SK-N-SH (cell line): ENCODE results near the gene ANKRD44. TPM values are rescaled to one million over a fixed set of nuclear protein-coding genes. Genes with fewer than 3 reads are reported as not detected.

Experiments used
- CTCF ChIA-PET: fragments of 300-600, 350-600 bp; formaldehyde crosslinking; extraction: SDS; loops from one replicate; lab custom pipeline; 2021; lab: Yijun Ruan, JAX
- POLR2A ChIA-PET: fragments of 350-600 bp; sonication (Branson Sonifier 250); formaldehyde crosslinking; extraction: SDS; loops from one replicate; lab custom pipeline; 2020; ENCODE audit warnings: antibody characterized with exemption, inconsistent platforms; lab: Yijun Ruan, JAX
- DNase-seq: peaks from one replicate; pipeline ENCODE4 v3.0.0; 2012
- H2AFZ ChIP-seq: fragments of 200-600 bp; sonication (generic); 2 replicates; pipeline ENCODE4 v1.8.1; 2016; ENCODE audit warnings: antibody characterized with exemption, mild to moderate bottlenecking, low read depth
- H3F3A ChIP-seq: fragments of 200-600 bp; sonication (generic); replicated peaks from 2 replicates; pipeline ENCODE3; 2016; ENCODE audit warnings: antibody characterized with exemption, mild to moderate bottlenecking; ENCODE audit not compliant: insufficient read depth
- H3K27ac ChIP-seq, 2 experiments: fragments of 200-500 bp in 1 of 2; fragments of 200-600 bp in 1 of 2; sonication (Bioruptor generic) in 1 of 2; sonication (generic), shearing (Covaris generic) in 1 of 2; 2 replicates each; pipeline versions ENCODE4 v1.5.1 to v1.6.1; 2014 to 2016; ENCODE audit warnings: low read depth in 2 of 2, inconsistent platforms in 1 of 2, low read length in 1 of 2, mild to moderate bottlenecking in 1 of 2, mixed read lengths in 1 of 2
- H3K27me3 ChIP-seq: fragments of 200-600 bp; sonication (generic), shearing (Covaris generic); 2 replicates; pipeline ENCODE4 v1.6.1; 2016; ENCODE audit warnings: mixed run types; ENCODE audit not compliant: insufficient read depth
- H3K36me3 ChIP-seq, 2 experiments: fragments of 200-500 bp in 1 of 2; fragments of 200-600 bp in 1 of 2; sonication (Bioruptor generic) in 1 of 2; sonication (generic) in 1 of 2; replicated peaks in 1 of 2; 2 replicates each; pipeline versions ENCODE3 to v1.5.1; 2014 to 2016; ENCODE audit warnings: low read length in 1 of 2, mild to moderate bottlenecking in 1 of 2; ENCODE audit not compliant: insufficient read depth in 2 of 2, control insufficient read depth in 1 of 2
- H3K4me1 ChIP-seq, 2 experiments: fragments of 200-500 bp in 1 of 2; fragments of 200-600 bp in 1 of 2; sonication (Bioruptor generic) in 1 of 2; sonication (generic), shearing (Covaris generic) in 1 of 2; 2 replicates each; pipeline versions ENCODE4 v1.5.1 to v1.6.1; 2014 to 2016; ENCODE audit warnings: low read depth in 1 of 2, low read length in 1 of 2, mixed run types in 1 of 2; ENCODE audit not compliant: insufficient read depth in 2 of 2, control insufficient read depth in 1 of 2
- H3K4me2 ChIP-seq: fragments of 200-600 bp; sonication (generic), shearing (Covaris generic); 2 replicates; pipeline ENCODE4 v1.6.1; 2017; ENCODE audit warnings: mixed run types
- H3K4me3 ChIP-seq, 2 experiments: fragments of 200-500 bp in 1 of 2; fragments of 200-600 bp in 1 of 2; sonication (Bioruptor generic) in 1 of 2; sonication (generic), shearing (Covaris generic) in 1 of 2; 2 replicates each; pipeline versions ENCODE4 v1.5.1 to v1.8.1; 2014 to 2016; ENCODE audit warnings: low read depth in 2 of 2, inconsistent platforms in 1 of 2, low read length in 1 of 2, mild to moderate bottlenecking in 1 of 2, mixed read lengths in 1 of 2, moderate library complexity in 1 of 2
- H3K79me2 ChIP-seq: fragments of 200-600 bp; sonication (generic); 2 replicates; pipeline ENCODE4 v1.8.1; 2017; ENCODE audit warnings: mild to moderate bottlenecking; ENCODE audit not compliant: insufficient read depth
- H3K9ac ChIP-seq: fragments of 200-600 bp; sonication (generic); 2 replicates; pipeline ENCODE4 v1.6.1; 2017; ENCODE audit warnings: mixed run types
- H3K9me2 ChIP-seq: fragments of 200-600 bp; sonication (generic); 2 replicates; pipeline ENCODE4 v1.6.1; 2017; ENCODE audit warnings: mixed run types
- H3K9me3 ChIP-seq: fragments of 200-600 bp; sonication (generic); 2 replicates; pipeline ENCODE4 v1.6.1; 2017; ENCODE audit warnings: mixed run types, mild to moderate bottlenecking, moderate library complexity
- H4K20me1 ChIP-seq: fragments of 200-600 bp; sonication (generic); 2 replicates; pipeline ENCODE4 v1.6.1; 2017; ENCODE audit warnings: mild to moderate bottlenecking, mixed run types; ENCODE audit not compliant: insufficient read depth
- CHD2 ChIP-seq: fragments of 150-350 bp; IDR thresholded peaks from 2 replicates; pipeline ENCODE4 v1.6.1; 2018; ENCODE audit warnings: low read length; ENCODE audit not compliant: partially characterized antibody
- EZH2phosphoT487 ChIP-seq: fragments of 200-600 bp; sonication (generic); IDR thresholded peaks from 2 replicates; pipeline ENCODE4 v1.6.1; 2017; ENCODE audit warnings: low read depth, mixed run types, mild to moderate bottlenecking, antibody characterized with exemption, moderate library complexity, borderline replicate concordance
- FOXJ3 ChIP-seq: sonication (generic); formaldehyde crosslinking; IDR thresholded peaks from 2 replicates; pipeline ENCODE4 v1.5.1; 2020; ENCODE audit warnings: mild to moderate bottlenecking, missing genetic modification reagents
- FOXM1 ChIP-seq: IDR thresholded peaks from 2 replicates; pipeline ENCODE4 v1.4.0; 2012; ENCODE audit warnings: low read depth, mild to moderate bottlenecking
- GABPA ChIP-seq: IDR thresholded peaks from 2 replicates; pipeline ENCODE4 v1.4.0; 2012; ENCODE audit warnings: low read depth, mild to moderate bottlenecking
- IRF3 ChIP-seq: fragments of 150-350 bp; IDR thresholded peaks from 2 replicates; pipeline ENCODE4 v1.6.1; 2016; ENCODE audit warnings: mild to moderate bottlenecking, low read depth, low read length
- JUND ChIP-seq: IDR thresholded peaks from 2 replicates; pipeline ENCODE4 v1.4.0; 2012
- MAX ChIP-seq: IDR thresholded peaks from 2 replicates; pipeline ENCODE4 v1.4.0; 2012; ENCODE audit warnings: low read depth
- NFIC ChIP-seq: IDR thresholded peaks from 2 replicates; pipeline ENCODE4 v1.4.0; 2012; ENCODE audit warnings: borderline replicate concordance
- PBX3 ChIP-seq: IDR thresholded peaks from 2 replicates; pipeline ENCODE4; 2012
- POLR2AphosphoS5 ChIP-seq: IDR thresholded peaks from 2 replicates; pipeline ENCODE4 v1.6.1; 2012; ENCODE audit warnings: low read depth, low read length
- RAD21 ChIP-seq: IDR thresholded peaks from 2 replicates; pipeline ENCODE4 v1.6.1; 2012; ENCODE audit warnings: mild to moderate bottlenecking, low read length
- RCOR1 ChIP-seq: fragments of 150-350 bp; IDR thresholded peaks from 2 replicates; pipeline ENCODE4 v1.6.1; 2017; ENCODE audit warnings: antibody characterized with exemption, low read length
- RFX5 ChIP-seq: IDR thresholded peaks from 2 replicates; pipeline ENCODE4 v1.6.1; 2012; ENCODE audit warnings: mild to moderate bottlenecking, improper control_type of control experiment, low read length
- RXRA ChIP-seq: IDR thresholded peaks from 2 replicates; pipeline ENCODE4 v1.4.0; 2012; ENCODE audit warnings: low read depth, mild to moderate bottlenecking, borderline replicate concordance
- TCF12 ChIP-seq: IDR thresholded peaks from 2 replicates; pipeline ENCODE4 v1.4.0; 2012
- YY1 ChIP-seq: IDR thresholded peaks from 2 replicates; pipeline ENCODE4 v1.4.0; 2012; ENCODE audit warnings: low read depth, mild to moderate bottlenecking
- ZBTB33 ChIP-seq: IDR thresholded peaks from 2 replicates; pipeline ENCODE4 v1.4.0; 2012; ENCODE audit warnings: low read depth, borderline replicate concordance
- WGBS: methylation state at CpG from one replicate; pipeline ENCODE4 v1.1.6; 2017; ENCODE audit warnings: low lambda C conversion rate; 5-methylcytosine and 5-hydroxymethylcytosine counted together
- polyA plus RNA-seq, 3 experiments: library from polyadenylated mRNA; depleted of rRNA; stranded (reverse); fragments of >200 nt; gene quantifications; 2 replicates each; pipeline ENCODE4 v1.2.3, GENCODE V29; 2012

ANKRD44 gene
- polyA plus RNA-seq, 1 of the 3 experiments (the other 2 are of a cell fraction) = 12.5 TPM

GRCh38 chr2:197238043-197238365 lies 72.6 kb downstream of the ANKRD44 start:
- Histone ChIP-seq H3K27me3 (no peaks in the 10 kb centered on the region), H3K4me2 (no peak overlapping the region), H3K9me2 (no peaks in the 10 kb centered on the region), H2AFZ (no peak overlapping the region), H3K27ac (no peak overlapping the region), H3F3A (no peaks in the 10 kb centered on the region), H3K9me3 (no peaks in the 10 kb centered on the region), H3K9ac (no peak overlapping the region), H3K79me2 (no peaks in the 10 kb centered on the region), H3K4me3 (no peak overlapping the region), H4K20me1 (no peaks in the 10 kb centered on the region), H3K4me1 (peaks cover 0 to 5% of the 10 kb centered on the region in 2 experiments; a peak in 1 of 4 replicates), H3K36me3 (no peaks in the 10 kb centered on the region)
- POLR2A ChIA-PET = no interaction called here
- WGBS = 67% methylated on average over 2 of the region's 2 CpGs
- DNase-seq = no peak
- no peak for TF ChIP-seq ZBTB33
- TF ChIP-seq GABPA = no peak
- TF ChIP-seq IRF3 = no peak
- no peak for TF ChIP-seq RFX5
- TF ChIP-seq NFIC = no peak
- no peak for TF ChIP-seq PBX3
- TF ChIP-seq RAD21 = no peak
- CTCF ChIA-PET = interaction anchor here (0.9 to 1.4 kb wide), 5 partner anchors 10 to 71 kb away, joined by 3 to 6 read pairs (median 4); no protein-coding TSS in a partner anchor

- H3K27ac ChIP-seq = no peak overlapping the region
- H3K4me1 ChIP-seq = peaks cover 0 to 6% of the 10 kb centered on the region in 2 experiments; a peak in 1 of 4 replicates
- no peaks in the 10 kb centered on the region for H3K9me2 ChIP-seq
- 93% methylated on average over 8 of the region's 8 CpGs for WGBS
- H2AFZ ChIP-seq = no peak overlapping the region
- no peaks in the 10 kb centered on the region for H3K79me2 ChIP-seq
- H3F3A ChIP-seq = no peaks in the 10 kb centered on the region
- H3K4me3 ChIP-seq = no peak overlapping the region
- H3K9me3 ChIP-seq = no peaks in the 10 kb centered on the region
- H3K36me3 ChIP-seq = no peaks in the 10 kb centered on the region
- CTCF ChIA-PET = interaction anchor here (0.9 to 1.2 kb wide), 4 partner anchors 10 to 34 kb away, joined by 3 to 6 read pairs (median 4); no protein-coding TSS in a partner anchor
- DNase-seq = no peak
- no peak for TF ChIP-seq IRF3
- TF ChIP-seq RCOR1 = no peak
- no peak for TF ChIP-seq POLR2AphosphoS5
- no peak for TF ChIP-seq JUND
- TF ChIP-seq YY1 = no peak
- no peak for TF ChIP-seq GABPA
- TF ChIP-seq RXRA = no peak
- no peak for TF ChIP-seq CHD2
- TF ChIP-seq PBX3 = no peak
- no peak for TF ChIP-seq FOXJ3 (CRISPR knock-in tag)
- TF ChIP-seq MAX = no peak
- TF ChIP-seq RAD21 = no peak
- no peak for TF ChIP-seq TCF12
- no peak for TF ChIP-seq FOXM1
- no peak for TF ChIP-seq EZH2phosphoT487
- TF ChIP-seq, all 33 proteins: peak for 0
- H3K9ac ChIP-seq = no peak overlapping the region
- POLR2A ChIA-PET = no interaction called here
- no peaks in the 10 kb centered on the region for H3K27me3 ChIP-seq
- no peaks in the 10 kb centered on the region for H4K20me1 ChIP-seq
- no peak overlapping the region for H3K4me2 ChIP-seq
Observed at GRCh38 chr2:197237291-197238042, 73.1 kb downstream of the ANKRD44 start.
